H1 (cell line): ENCODE results near the gene FOXO6. TPM values are rescaled to one million over a fixed set of nuclear protein-coding genes. Genes with fewer than 3 reads are reported as not detected.

ENCODE experiments used
- CTCF ChIA-PET: fragments of 300-600 bp; sonication (Branson Sonifier 250); formaldehyde crosslinking; loops from one replicate; lab custom pipeline; 2021; ENCODE audit not compliant: partially characterized antibody; lab: Charles Lee
- POLR2A ChIA-PET: fragments of 300-600 bp; sonication (Branson Sonifier 250); formaldehyde crosslinking; loops from one replicate; lab custom pipeline; 2021; ENCODE audit warnings: inconsistent platforms; ENCODE audit not compliant: partially characterized antibody; lab: Charles Lee
- DNase-seq, 2 experiments: peaks; one replicate each; pipeline versions ENCODE4 v3.0.0 to v3.0.0-alpha.2; 2010 to 2022; ENCODE audit warnings: low spot score in 2 of 2, low read depth in 1 of 2, mixed read lengths in 1 of 2
- FAIRE-seq: peaks from 2 replicates; lab custom pipeline; 2011; peaks lifted over from hg19 to GRCh38; lab: Jason Lieb, UNC
- H2AFZ ChIP-seq: 2 replicates; pipeline ENCODE4 v1.8.1; 2012; ENCODE audit warnings: low read length, inconsistent platforms
- H2AK5ac ChIP-seq: 2 replicates; pipeline ENCODE4 v1.6.1; 2013; ENCODE audit warnings: low read depth, low read length
- H2BK120ac ChIP-seq: replicated peaks from 2 replicates; pipeline ENCODE3; 2013; ENCODE audit warnings: low read depth, low read length, inconsistent platforms
- H2BK12ac ChIP-seq: 2 replicates; pipeline ENCODE4 v1.6.1; 2013; ENCODE audit warnings: low read depth, low read length
- H2BK15ac ChIP-seq: 2 replicates; pipeline ENCODE4 v1.6.1; 2013; ENCODE audit warnings: low read length
- H2BK20ac ChIP-seq: 2 replicates; pipeline ENCODE4 v1.6.1; 2013; ENCODE audit warnings: low read length
- H2BK5ac ChIP-seq: 2 replicates; pipeline ENCODE4 v1.6.1; 2013; ENCODE audit warnings: low read depth, low read length
- H3K14ac ChIP-seq: 2 replicates; pipeline ENCODE4 v1.6.1; 2013; ENCODE audit warnings: inconsistent platforms; ENCODE audit not compliant: insufficient read length
- H3K18ac ChIP-seq: 2 replicates; pipeline ENCODE4 v1.6.1; 2013; ENCODE audit warnings: low read length; ENCODE audit errors: extremely low read depth
- H3K23ac ChIP-seq: 2 replicates; pipeline ENCODE4 v1.6.1; 2013; ENCODE audit warnings: inconsistent platforms; ENCODE audit not compliant: insufficient read length
- H3K23me2 ChIP-seq: 2 replicates; pipeline ENCODE4 v1.6.1; 2013; ENCODE audit warnings: low read depth, low read length
- H3K27ac ChIP-seq: 2 replicates; pipeline ENCODE4 v1.6.1; 2011; ENCODE audit warnings: low read depth, low read length, inconsistent platforms
- H3K27me3 ChIP-seq, 4 experiments: replicated peaks in 1 of 4; 1 replicate in 1 of 4; 2 replicates in 3 of 4; pipeline versions ENCODE4 v1.6.1 to v1.8.1; 2011 to 2013; ENCODE audit warnings: low read length in 3 of 4, mild to moderate bottlenecking in 3 of 4, inconsistent platforms in 2 of 4, mixed read lengths in 2 of 4, moderate library complexity in 1 of 4; ENCODE audit not compliant: control insufficient read depth in 3 of 4, insufficient read depth in 3 of 4; ENCODE audit errors: extremely low read depth in 1 of 4
- H3K36me3 ChIP-seq, 4 experiments: 2 replicates each; pipeline versions ENCODE4 v1.6.1 to v1.8.1; 2011 to 2013; ENCODE audit warnings: mild to moderate bottlenecking in 4 of 4, low read length in 3 of 4, moderate library complexity in 2 of 4, control low read depth in 1 of 4, inconsistent platforms in 1 of 4; ENCODE audit not compliant: insufficient read depth in 4 of 4, control insufficient read depth in 2 of 4
- H3K4ac ChIP-seq: replicated peaks from 2 replicates; pipeline ENCODE3; 2013; ENCODE audit warnings: low read length, low read depth, mixed read lengths, inconsistent platforms; ENCODE audit not compliant: insufficient read length
- H3K4me1 ChIP-seq, 4 experiments: replicated peaks in 1 of 4; 1 replicate in 1 of 4; 2 replicates in 3 of 4; pipeline versions ENCODE4 v1.6.1 to v1.8.1; 2011 to 2013; ENCODE audit warnings: low read length in 3 of 4, inconsistent platforms in 2 of 4, mixed read lengths in 1 of 4; ENCODE audit not compliant: insufficient read depth in 4 of 4, control insufficient read depth in 3 of 4
- H3K4me2 ChIP-seq, 2 experiments: 2 replicates each; pipeline versions ENCODE4 v1.6.1 to v1.8.1; 2011 to 2013; ENCODE audit warnings: low read depth in 2 of 2, low read length in 2 of 2, control low read depth in 1 of 2, inconsistent platforms in 1 of 2, mild to moderate bottlenecking in 1 of 2; ENCODE audit not compliant: insufficient read depth in 1 of 2
- H3K4me3 ChIP-seq, 4 experiments: fragments of 200-600, 300-600 bp in 1 of 4; sonication (generic), shearing (Covaris generic), sonication (Bioruptor Twin) in 1 of 4; 2 replicates each; pipeline versions ENCODE4 v1.5.1 to v1.8.1; 2011 to 2016; ENCODE audit warnings: low read length in 4 of 4, low read depth in 3 of 4, control low read depth in 2 of 4, inconsistent platforms in 2 of 4, mild to moderate bottlenecking in 2 of 4, mixed read lengths in 1 of 4, moderate library complexity in 1 of 4; ENCODE audit not compliant: insufficient read depth in 2 of 4; ENCODE audit errors: extremely low read depth in 1 of 4
- H3K56ac ChIP-seq: replicated peaks from 2 replicates; pipeline ENCODE3; 2013; ENCODE audit warnings: low read depth, mild to moderate bottlenecking, mixed read lengths, low read length, inconsistent platforms; ENCODE audit not compliant: insufficient read length
- H3K79me1 ChIP-seq: 2 replicates; pipeline ENCODE4 v1.6.1; 2013; ENCODE audit warnings: low read depth, low read length, control low read depth
- H3K79me2 ChIP-seq, 2 experiments: 2 replicates each; pipeline versions ENCODE4 v1.6.1 to v1.8.1; 2012 to 2013; ENCODE audit warnings: low read length in 2 of 2, mild to moderate bottlenecking in 2 of 2, inconsistent platforms in 1 of 2; ENCODE audit not compliant: insufficient read depth in 2 of 2, control insufficient read depth in 1 of 2
- H3K9ac ChIP-seq, 4 experiments: replicated peaks in 1 of 4; 1 replicate in 1 of 4; 2 replicates in 3 of 4; pipeline versions ENCODE4 v1.6.1 to v1.8.1; 2011 to 2013; ENCODE audit warnings: low read depth in 3 of 4, low read length in 3 of 4, control low read depth in 2 of 4, mild to moderate bottlenecking in 2 of 4, moderate library complexity in 2 of 4, inconsistent platforms in 1 of 4; ENCODE audit errors: extremely low read depth in 1 of 4
- H3K9me3 ChIP-seq, 2 experiments: 2 replicates each; pipeline versions ENCODE4 v1.6.1 to v1.8.1; 2012 to 2013; ENCODE audit warnings: mild to moderate bottlenecking in 2 of 2, moderate library complexity in 2 of 2, control low read depth in 1 of 2, inconsistent platforms in 1 of 2, low read depth in 1 of 2, low read length in 1 of 2, mixed read lengths in 1 of 2; ENCODE audit not compliant: insufficient read depth in 2 of 2
- H4K20me1 ChIP-seq, 2 experiments: replicated peaks in 1 of 2; 2 replicates each; pipeline versions ENCODE3 to v1.8.1; 2011 to 2013; ENCODE audit warnings: inconsistent platforms in 2 of 2, low read length in 2 of 2, mild to moderate bottlenecking in 1 of 2; ENCODE audit not compliant: insufficient read depth in 2 of 2, control insufficient read depth in 1 of 2
- H4K5ac ChIP-seq: 2 replicates; pipeline ENCODE4 v1.6.1; 2013; ENCODE audit warnings: low read length, low read depth, mixed read lengths, inconsistent platforms; ENCODE audit not compliant: insufficient read length
- H4K8ac ChIP-seq: 2 replicates; pipeline ENCODE4 v1.8.0; 2013; ENCODE audit warnings: mild to moderate bottlenecking, moderate library complexity, low read length, inconsistent platforms; ENCODE audit not compliant: insufficient read depth; ENCODE audit errors: extremely low read depth
- H4K91ac ChIP-seq: replicated peaks from 2 replicates; pipeline ENCODE3; 2013; ENCODE audit warnings: low read length, mixed read lengths, inconsistent platforms; ENCODE audit not compliant: insufficient read length
- CBX5 ChIP-seq: fragments of 300-800, 300-1000 bp; sonication (generic); IDR thresholded peaks from 2 replicates; pipeline ENCODE4 v1.7.1; 2016; ENCODE audit warnings: antibody characterized with exemption, low read length, low read depth
- EP300 ChIP-seq, 2 experiments: IDR thresholded peaks; 1 replicate in 1 of 2; 2 replicates in 1 of 2; pipeline ENCODE4 v1.6.1; 2011 to 2012; ENCODE audit warnings: low read depth in 2 of 2, low read length in 2 of 2, mild to moderate bottlenecking in 2 of 2, borderline replicate concordance in 1 of 2, inconsistent platforms in 1 of 2, moderate library complexity in 1 of 2
- JUND ChIP-seq: IDR thresholded peaks from 2 replicates; pipeline ENCODE4 v1.6.1; 2011; ENCODE audit warnings: mild to moderate bottlenecking, improper control_type of control experiment, low read length
- WGBS, 2 experiments: shearing (Covaris generic) in 1 of 2; methylation state at CpG; one replicate each; pipeline versions ENCODE4 v1.1.6 to v1.1.7; 2013 to 2015; ENCODE audit warnings: low lambda C conversion rate in 2 of 2, mixed read lengths in 2 of 2, inconsistent platforms in 1 of 2, low coverage in 1 of 2, missing lambda C conversion rate in 1 of 2; ENCODE audit not compliant: insufficient replicate concordance in 2 of 2, insufficient coverage in 1 of 2, insufficient read length in 1 of 2; ENCODE audit errors: extremely low coverage in 1 of 2, missing lambda C conversion rate in 1 of 2; 5-methylcytosine and 5-hydroxymethylcytosine counted together
- polyA plus RNA-seq, 7 experiments: library from polyadenylated mRNA; depleted of rRNA in 3 of 7; stranded (reverse) in 5 of 7; unstranded in 2 of 7; fragments of >200 nt in 5 of 7; fragments of 200-250 nt in 2 of 7; gene quantifications; 1 replicate in 5 of 7; 2 replicates in 1 of 7; 4 replicates in 1 of 7; pipeline versions ENCODE4 v1.2.1 to v1.2.3, GENCODE V29; 2011 to 2013; ENCODE audit warnings: missing spikeins in 2 of 7, mixed read lengths in 2 of 7
- total RNA-seq: library from RNA; stranded (reverse); fragmentation: NEBNext Ultra II Directional; extraction: Animal tissue kit (Norgen Biotek cat#: 25700); gene quantifications from 2 replicates; pipeline ENCODE4 v1.2.1, GENCODE V29; 2021
- TF ChIP-seq, protein P1 (sequence below): IDR thresholded peaks from 2 replicates; pipeline ENCODE4 v1.6.1; 2011; ENCODE audit warnings: low read depth, mild to moderate bottlenecking, low read length; ENCODE audit not compliant: insufficient read depth

Gene FOXO6
- total and polyA plus RNA-seq, 2 of the 8 experiments (the other 6 are each of a cell fraction or from before 2014, with no cell fraction given), result 0.59 to 3.0 TPM

- Histone ChIP-seq H3K79me2 (no peaks in the 10 kb centered on the region), H4K91ac (no peak overlapping the region), H3K79me1 (no peaks in the 10 kb centered on the region; the same call in 1 of the 2 replicates), H3K18ac (no peak overlapping the region), H2BK12ac (peak overlapping the region; percentile 96; the same call in 1 of the 2 replicates), H2BK5ac (no peak overlapping the region)
- DNase-seq, result no peak
- TF ChIP-seq CBX5, result no peak
- TF ChIP-seq, protein P1, sequence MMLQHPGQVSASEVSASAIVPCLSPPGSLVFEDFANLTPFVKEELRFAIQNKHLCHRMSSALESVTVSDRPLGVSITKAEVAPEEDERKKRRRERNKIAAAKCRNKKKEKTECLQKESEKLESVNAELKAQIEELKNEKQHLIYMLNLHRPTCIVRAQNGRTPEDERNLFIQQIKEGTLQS, result no peak
- no peak for TF ChIP-seq EP300 (IDR thresholded peaks at IDR 0.05; ENCODE audit: borderline replicate concordance in 1 of 2, low read depth in 2 of 2, low read length in 2 of 2)
- no peak for TF ChIP-seq JUND
- TF ChIP-seq, all 59 proteins: peak for 0
- Histone ChIP-seq H3K4me1 (peaks cover 6 to 25% (median 16%) of the 10 kb centered on the region in 4 experiments), H2BK20ac (no peak overlapping the region), H3K23me2 (peaks cover 18% of the 10 kb centered on the region), H3K14ac (no peak overlapping the region), H2AFZ (no peak overlapping the region), H3K4me3 (no peak overlapping the region), H3K9me3 (no peaks in the 10 kb centered on the region), H3K4ac (no peak overlapping the region), H2AK5ac (no peak overlapping the region), H4K8ac (no peak overlapping the region), H2BK15ac (no peak overlapping the region), H2BK120ac (no peak overlapping the region), H3K9ac (no peak overlapping the region), H4K20me1 (peaks cover 0 to 2% of the 10 kb centered on the region in 2 experiments), H3K27ac (no peak overlapping the region), H3K23ac (no peak overlapping the region), H3K27me3 (peaks cover 5 to 32% (median 27%) of the 10 kb centered on the region in 4 experiments), H3K56ac (no peak overlapping the region), H3K4me2 (no peak overlapping the region), H3K36me3 (no peaks in the 10 kb centered on the region), H4K5ac (no peak overlapping the region)
- WGBS, 2 experiments, result 67 to 83% methylated on average over 1 to 7 of the region's 7 CpGs
- no peak for FAIRE-seq
- ChIA-PET POLR2A (interaction anchor here (1.1 to 1.9 kb wide), 5 partner anchors 9 to 14 kb away, joined by 3 to 5 read pairs (median 5); no protein-coding TSS in a partner anchor), CTCF (interaction anchor here (0.6 to 15.4 kb wide), 7 partner anchors 9 to 103 kb away, joined by 3 to 173 read pairs (median 8); partner anchors contain the start of gene FOXO6)
Measured at GRCh38 chr1:41386196-41386663, 25.0 kb downstream of the FOXO6 start.
